SHP77 (cell line): ENCODE measurements around the gene THBS4.

ENCODE experiments used
- DNase-seq, 2 experiments: peaks; one replicate each; lab custom pipeline; 2025; lab: John Stamatoyannopoulos, UW

Gene THBS4

DNA sequence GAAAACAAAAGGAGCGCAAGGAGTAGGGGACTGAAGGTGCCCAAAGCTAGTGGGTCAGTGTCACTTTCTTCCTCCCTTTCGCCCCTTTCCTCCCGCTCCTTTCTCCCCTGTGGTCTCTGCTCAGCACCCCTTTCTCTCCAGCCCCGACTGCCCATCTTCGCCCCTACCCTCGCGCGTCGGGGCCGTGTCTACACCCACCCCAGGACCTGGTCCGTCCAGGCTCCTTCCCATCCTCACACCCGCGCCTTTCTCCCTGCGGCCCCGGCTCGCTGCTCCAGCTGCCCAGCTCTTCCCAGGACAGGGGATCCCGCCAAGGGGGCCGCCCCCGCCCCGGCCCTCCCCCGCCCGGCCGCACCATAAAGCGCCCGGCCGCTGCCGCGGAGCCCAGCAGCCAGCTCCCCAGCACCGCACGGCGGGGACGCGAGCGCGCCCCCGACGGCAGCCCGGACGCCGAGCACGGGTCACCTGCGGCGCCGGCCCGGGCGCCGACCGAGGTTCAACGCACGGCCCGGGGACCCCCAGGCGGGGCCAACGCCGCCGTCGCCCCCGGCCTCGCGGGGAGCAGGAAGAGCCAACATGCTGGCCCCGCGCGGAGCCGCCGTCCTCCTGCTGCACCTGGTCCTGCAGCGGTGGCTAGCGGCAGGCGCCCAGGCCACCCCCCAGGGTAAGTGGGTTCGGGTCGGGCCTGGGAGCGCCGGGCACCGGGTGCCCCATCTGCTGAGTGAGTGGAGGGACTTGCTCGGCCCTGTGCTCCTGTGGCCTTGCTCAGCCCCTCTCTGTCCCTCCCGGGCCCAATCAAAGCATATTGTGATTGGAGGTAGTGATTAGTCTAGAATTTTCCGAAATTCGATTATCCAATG, at the start of gene THBS4:
Gene THBS4 (plus strand): TSS at position 387 of the 860 bp plus-strand sequence. CDS start 190 bp downstream, at position 577.
- no peak for DNase-seq

GRCh38 chr5:79986260-79986659, 48.9 kb upstream of the THBS4 start:
- DNase-seq: no peak

GRCh38 chr5:79990205-79990597, 44.9 kb upstream of the THBS4 start:
- no peak for DNase-seq

GRCh38 chr5:79990598-79991507, 44.3 kb upstream of the THBS4 start, which contains the start of gene MTX3:
TSS of gene MTX3 (minus strand) at chr5:79991262. CDS start at chr5:79991238, 24 bp downstream.
- DNase-seq: peak; percentile 85 to 93

- no peak for DNase-seq
Observed at GRCh38 chr5:79992891-79993657, 42.1 kb upstream of the THBS4 start.

DNA sequence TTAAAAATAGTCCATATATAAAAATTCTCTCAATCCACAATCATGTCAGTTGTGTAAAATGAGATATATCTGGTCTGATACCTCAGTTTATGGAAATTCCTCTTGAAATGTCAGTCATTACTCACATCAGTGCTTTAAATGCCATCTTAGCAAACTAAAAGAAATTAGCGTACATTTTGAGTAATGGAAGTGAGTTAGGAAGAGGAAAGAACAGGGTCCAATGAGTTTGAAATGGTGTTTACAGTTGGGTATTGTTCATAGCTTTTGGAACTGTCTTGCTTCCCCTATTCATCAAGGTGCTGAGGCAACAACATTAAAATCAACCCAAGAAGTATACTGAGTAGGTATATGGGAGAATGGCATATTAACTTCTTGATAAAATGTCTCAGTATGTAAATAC, 35.4 kb upstream of the THBS4 start:
- DNase-seq: no peak

- no peak for DNase-seq
Observed at GRCh38 chr5:80002677-80003076, 32.5 kb upstream of the THBS4 start.

- no peak for DNase-seq
Observed at GRCh38 chr5:80008995-80009765, 26.0 kb upstream of the THBS4 start.

DNA sequence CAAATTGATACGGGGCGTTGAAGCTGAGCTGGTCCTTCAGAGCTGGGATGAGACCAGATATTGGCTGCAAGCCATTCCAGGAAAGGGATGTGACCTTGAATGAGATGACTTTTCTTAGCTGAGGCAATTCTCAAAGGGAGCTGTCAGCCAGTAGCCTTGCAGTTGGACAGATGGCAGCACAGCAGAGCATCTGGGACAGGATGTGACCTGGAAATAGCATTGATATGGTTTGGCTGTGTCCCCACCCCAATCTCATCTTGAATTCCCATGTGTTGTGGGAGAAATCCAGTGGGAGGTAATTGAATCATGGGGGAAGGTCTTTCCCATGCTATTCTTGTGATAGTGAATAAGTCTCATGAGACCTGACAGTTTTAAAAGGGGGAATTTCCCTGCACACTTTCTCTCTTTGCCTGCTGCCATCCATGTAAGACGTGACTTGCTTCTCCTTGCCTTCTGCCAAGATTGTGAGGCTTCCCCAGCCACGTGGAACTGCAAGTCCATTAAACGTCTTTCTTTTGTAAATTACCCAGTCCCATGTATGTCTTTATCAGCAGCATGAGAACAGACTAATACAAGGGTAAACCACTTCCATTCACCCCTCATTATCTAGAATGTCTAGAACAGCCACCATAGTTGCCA, 24.3 kb upstream of the THBS4 start:
- DNase-seq: no peak

DNA sequence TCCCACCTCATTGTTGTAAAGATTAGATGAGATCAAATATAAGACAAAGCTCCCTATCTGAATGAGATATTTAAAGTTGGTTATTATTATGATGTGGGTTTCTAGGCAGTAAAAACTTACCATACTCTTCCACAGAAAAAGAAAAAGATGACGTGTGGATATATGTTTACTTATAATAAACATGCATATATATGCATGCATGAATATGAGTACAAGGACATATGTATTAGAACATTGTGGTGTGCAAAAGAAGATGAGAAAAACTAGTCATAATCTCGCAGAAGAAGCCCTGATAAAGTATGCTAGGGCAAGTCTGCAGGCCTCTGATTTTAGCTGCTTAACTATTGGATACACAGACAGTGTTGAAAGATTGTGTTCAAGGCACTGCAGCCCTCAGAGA, 10.1 kb upstream of the THBS4 start:
- no peak for DNase-seq

GRCh38 chr5:80026841-80027240, 8.3 kb upstream of the THBS4 start:
- no peak for DNase-seq

DNA sequence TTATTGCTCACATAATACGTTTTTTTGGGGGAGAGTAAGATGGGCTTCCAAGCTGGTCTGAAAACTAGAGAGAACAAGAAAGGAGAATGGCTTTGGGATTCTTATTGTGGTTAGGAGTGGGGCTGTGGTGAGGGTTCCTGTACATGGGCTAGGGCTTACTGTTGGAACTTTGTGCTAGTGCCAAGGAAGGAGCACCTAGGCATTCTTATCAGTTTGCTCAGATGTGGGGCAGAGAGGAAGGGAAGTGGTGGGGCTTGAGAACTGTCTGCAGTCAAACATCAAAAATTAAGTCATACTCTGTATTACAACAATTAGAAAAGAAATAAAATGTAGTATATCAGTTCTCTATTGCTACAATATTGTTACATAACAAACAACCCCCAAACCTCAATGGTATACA, 4.0 kb upstream of the THBS4 start:
- DNase-seq: no peak

DNA sequence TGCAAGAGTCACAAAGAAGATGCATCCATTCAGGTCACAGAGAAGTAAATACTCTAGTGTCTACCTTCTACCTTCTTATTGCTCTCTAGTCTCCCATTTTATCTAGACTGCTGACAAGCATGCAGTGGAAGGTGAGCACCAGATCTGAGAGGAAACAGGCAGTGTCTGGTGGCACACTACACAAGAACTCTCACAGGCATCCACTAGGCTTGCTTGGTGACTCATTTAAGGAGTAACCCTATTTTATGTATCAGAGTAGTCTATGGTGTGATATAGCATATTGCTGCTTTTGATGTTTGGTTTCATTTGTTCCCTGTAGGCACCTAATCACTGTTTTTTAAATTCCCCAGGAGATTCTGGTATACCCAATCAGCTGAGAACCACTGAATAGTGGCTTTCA, 1.6 kb upstream of the THBS4 start:
- no peak for DNase-seq

- no peak for DNase-seq
Observed at GRCh38 chr5:80034559-80034958, 589 bp upstream of the THBS4 start.

DNA sequence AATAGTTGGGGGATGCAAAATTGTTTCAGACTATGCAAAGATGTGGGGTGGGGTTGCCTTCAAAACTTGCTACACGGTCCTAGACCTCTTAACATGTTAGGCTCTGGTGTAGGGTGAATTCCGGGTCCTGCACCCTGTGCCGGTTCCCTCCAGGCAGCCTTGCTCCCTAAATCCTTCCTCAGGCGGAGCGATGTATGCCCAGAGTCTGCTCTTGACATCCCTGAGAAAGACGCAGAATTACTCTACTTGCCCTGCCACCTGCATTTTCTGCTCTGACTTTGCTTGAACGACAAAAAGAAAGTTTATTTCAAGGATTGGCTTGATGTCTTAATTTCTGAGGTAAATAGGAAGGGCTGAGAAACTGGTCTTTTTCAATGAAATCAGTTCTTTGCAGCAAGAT, 691 bp downstream of the THBS4 start:
- no peak for DNase-seq

GRCh38 chr5:80036615-80037014, 1.5 kb downstream of the THBS4 start:
- DNase-seq: no peak

GRCh38 chr5:80037366-80037765, 2.2 kb downstream of the THBS4 start:
- DNase-seq: no peak

DNA sequence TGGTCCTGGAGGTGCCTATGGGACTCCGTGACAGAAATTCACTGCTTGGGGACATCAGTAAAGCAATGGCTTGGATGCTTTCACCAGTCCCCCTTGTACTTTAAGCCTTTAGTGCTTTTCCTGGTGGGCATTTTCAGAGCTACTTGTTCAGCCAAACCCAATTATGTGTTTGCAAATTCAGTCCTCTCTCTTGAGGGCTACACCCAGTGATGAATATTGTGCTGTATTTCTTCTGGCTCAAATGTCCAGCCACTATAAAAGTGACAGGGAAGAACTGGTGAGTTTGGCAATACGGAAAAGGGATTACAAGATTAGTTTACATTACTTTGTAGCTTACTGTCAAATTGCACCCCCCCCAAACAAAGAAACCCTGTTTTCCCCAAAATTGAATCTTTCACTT, 4.5 kb downstream of the THBS4 start:
- DNase-seq: no peak

GRCh38 chr5:80041527-80041926, 6.4 kb downstream of the THBS4 start:
- no peak for DNase-seq

- no peak for DNase-seq
Observed at GRCh38 chr5:80042330-80042729, 7.2 kb downstream of the THBS4 start.

DNA sequence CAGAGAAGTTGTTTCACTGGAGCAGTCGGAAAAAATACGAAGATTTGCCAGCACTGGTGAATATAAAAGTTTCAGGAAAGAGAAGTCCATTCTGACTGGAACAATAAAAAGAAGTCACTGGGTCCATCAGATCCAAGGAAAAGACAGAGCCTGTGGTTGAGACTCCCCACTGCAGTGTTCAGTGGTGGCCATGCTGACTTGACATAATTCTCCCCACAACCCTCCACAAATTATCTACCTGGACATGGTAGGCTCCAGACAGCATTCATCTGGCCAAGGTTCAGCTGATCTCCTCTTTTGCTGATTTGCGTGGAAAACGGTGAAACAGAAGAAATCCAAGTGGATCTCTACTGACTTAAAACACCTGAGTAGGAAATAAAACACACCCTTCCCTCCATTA, 8.0 kb downstream of the THBS4 start:
- no peak for DNase-seq
